Endothelial cell of umbilical vein (primary cell): ENCODE results near the gene FXYD7. TPM values are rescaled to one million over a fixed set of nuclear protein-coding genes. Genes with fewer than 3 reads are reported as not detected.

ENCODE experiments used
- BruUV-seq: library from RNA; stranded (reverse); fragments of 400-500 nt; replicated peaks from 2 replicates; lab custom pipeline; 2021; lab: Mats Ljungman, UMichigan
- CTCF ChIA-PET: fragments of 300-600, 350-600 bp; sonication (Branson Sonifier 250); formaldehyde crosslinking; loops from one replicate; lab custom pipeline; 2021; ENCODE audit warnings: antibody characterized with exemption, inconsistent platforms; lab: Charles Lee
- POLR2A ChIA-PET: fragments of 300-600, 350-600 bp; sonication (Branson Sonifier 250); formaldehyde crosslinking; loops from one replicate; lab custom pipeline; 2021; ENCODE audit warnings: antibody characterized with exemption, inconsistent platforms; lab: Charles Lee
- DNase-seq: peaks from one replicate; pipeline ENCODE4 v3.0.0-alpha.2; 2011; ENCODE audit warnings: low read depth, low spot score
- FAIRE-seq: peaks from 2 replicates; lab custom pipeline; 2011; peaks lifted over from hg19 to GRCh38; lab: Jason Lieb, UNC
- H2AFZ ChIP-seq: 2 replicates; pipeline ENCODE4 v1.6.0; 2012; ENCODE audit warnings: low read depth, low read length, control low read depth, inconsistent platforms
- H3K27ac ChIP-seq: 2 replicates; pipeline ENCODE4 v1.5.1; 2011; ENCODE audit warnings: low read depth, mild to moderate bottlenecking, control low read depth, low read length, moderate library complexity; ENCODE audit not compliant: insufficient read depth
- H3K27me3 ChIP-seq, 2 experiments: 2 replicates each; pipeline versions ENCODE4 v1.6.0 to v1.6.1; 2011; ENCODE audit warnings: low read length in 2 of 2, mixed read lengths in 1 of 2; ENCODE audit not compliant: control insufficient read depth in 2 of 2, insufficient read depth in 2 of 2
- H3K36me3 ChIP-seq, 2 experiments: 2 replicates in 1 of 2; 3 replicates in 1 of 2; pipeline ENCODE4 v1.5.1; 2011; ENCODE audit warnings: low read length in 2 of 2, mild to moderate bottlenecking in 1 of 2, moderate library complexity in 1 of 2; ENCODE audit not compliant: control insufficient read depth in 2 of 2, insufficient read depth in 2 of 2; ENCODE audit errors: extremely low read depth in 1 of 2
- H3K4me1 ChIP-seq: 3 replicates; pipeline ENCODE4 v1.5.1; 2011; ENCODE audit warnings: mild to moderate bottlenecking, low read length; ENCODE audit not compliant: control insufficient read depth, insufficient read depth; ENCODE audit errors: extremely low read depth
- H3K4me2 ChIP-seq: 2 replicates; pipeline ENCODE4 v1.6.1; 2011; ENCODE audit warnings: low read length, control low read depth, mixed read lengths; ENCODE audit not compliant: insufficient read depth
- H3K4me3 ChIP-seq, 3 experiments: fragments of 200-600 bp in 1 of 3; sonication (generic), shearing (Covaris generic) in 1 of 3; replicated peaks in 1 of 3; 2 replicates each; pipeline ENCODE4 v1.5.1; 2011 to 2016; ENCODE audit warnings: control low read depth in 3 of 3, low read length in 3 of 3, mild to moderate bottlenecking in 2 of 3, inconsistent platforms in 1 of 3, low read depth in 1 of 3, moderate library complexity in 1 of 3; ENCODE audit not compliant: insufficient read depth in 1 of 3
- H3K79me2 ChIP-seq: 2 replicates; pipeline ENCODE4 v1.6.0; 2012; ENCODE audit warnings: low read length, inconsistent platforms; ENCODE audit not compliant: control insufficient read depth, insufficient read depth
- H3K9ac ChIP-seq: replicated peaks from 2 replicates; pipeline ENCODE3; 2011; ENCODE audit warnings: low read length, control low read depth; ENCODE audit not compliant: insufficient read depth; ENCODE audit errors: extremely low read depth
- H3K9me1 ChIP-seq: replicated peaks from 3 replicates; pipeline ENCODE4 v1.6.0; 2011; ENCODE audit warnings: mild to moderate bottlenecking, low read length; ENCODE audit not compliant: control insufficient read depth, insufficient read depth; ENCODE audit errors: extremely low read depth
- H3K9me3 ChIP-seq: replicated peaks from 2 replicates; pipeline ENCODE4 v1.5.1; 2012; ENCODE audit warnings: low read length, inconsistent platforms; ENCODE audit not compliant: control insufficient read depth, insufficient read depth
- H4K20me1 ChIP-seq: replicated peaks from 2 replicates; pipeline ENCODE3; 2011; ENCODE audit warnings: mild to moderate bottlenecking, low read length; ENCODE audit not compliant: control insufficient read depth, insufficient read depth; ENCODE audit errors: extremely low read depth
- FOS ChIP-seq: IDR thresholded peaks from 2 replicates; pipeline ENCODE4 v1.6.1; 2011; ENCODE audit warnings: mild to moderate bottlenecking, low read length, moderate library complexity, borderline replicate concordance; ENCODE audit not compliant: insufficient read depth
- GATA2 ChIP-seq: IDR thresholded peaks from 2 replicates; pipeline ENCODE4 v1.7.0; 2011; ENCODE audit warnings: low read depth, mild to moderate bottlenecking, moderate library complexity, mixed read lengths, low read length; ENCODE audit not compliant: insufficient read length, insufficient read depth
- JUN ChIP-seq: IDR thresholded peaks from 2 replicates; pipeline ENCODE4 v1.6.1; 2011; ENCODE audit warnings: borderline replicate concordance, low read depth; ENCODE audit not compliant: insufficient read length, insufficient read depth
- MYC ChIP-seq: IDR thresholded peaks from one replicate; pipeline ENCODE4 v1.6.1; 2011; ENCODE audit warnings: mild to moderate bottlenecking, low read depth, low read length
- POLR2A ChIP-seq: IDR thresholded peaks from 2 replicates; pipeline ENCODE4 v1.6.1; 2012; ENCODE audit warnings: low read depth, mild to moderate bottlenecking, control low read depth, low read length
- POLR2AphosphoS5 ChIP-seq: IDR thresholded peaks from 2 replicates; pipeline ENCODE4 v1.6.1; 2012; ENCODE audit warnings: low read depth, mild to moderate bottlenecking, control low read depth, low read length, moderate library complexity; ENCODE audit not compliant: insufficient read depth
- dilution Hi-C: fragments of 300-500 bp; cut with MboI; formaldehyde crosslinking; loops from one replicate; pipeline ENCODE4 v1.15.0; 2019; ENCODE audit warnings: low sequenced_read_pairs; ENCODE audit not compliant: extremely low pct_ligation_motif_present
- intact Hi-C: fragments of 100-400 bp; cut with micrococcal nuclease; formaldehyde crosslinking; loops from one replicate; pipeline ENCODE4 v1.10.0; 2022
- polyA plus RNA-seq, 4 experiments: library from polyadenylated mRNA; depleted of rRNA in 3 of 4; stranded (reverse) in 3 of 4; unstranded in 1 of 4; fragments of >200 nt; gene quantifications; 2 replicates each; pipeline versions ENCODE4 v1.2.1 to v1.2.3, GENCODE V29; 2011 to 2012; ENCODE audit warnings: missing spikeins in 1 of 4
- total RNA-seq: library from RNA; stranded (reverse); gene quantifications from 2 replicates; pipeline ENCODE4 v1.2.3, GENCODE V29; 2021
- TF ChIP-seq, protein P1 (sequence below), 2 donors: IDR thresholded peaks; 1 replicate in 1 of 2; 2 replicates in 1 of 2; pipeline ENCODE4 v1.5.1; 2011; ENCODE audit warnings: low read length in 2 of 2, mild to moderate bottlenecking in 2 of 2, moderate library complexity in 2 of 2, control low read depth in 1 of 2, inconsistent platforms in 1 of 2, low read depth in 1 of 2; ENCODE audit not compliant: insufficient read depth in 1 of 2; ENCODE audit errors: extremely low read depth in 1 of 2

The FXYD7 gene
- total and polyA plus RNA-seq, 2 donors (not counting 3 experiments of a cell fraction or from before 2014, with no cell fraction given) = not detected

DNA sequence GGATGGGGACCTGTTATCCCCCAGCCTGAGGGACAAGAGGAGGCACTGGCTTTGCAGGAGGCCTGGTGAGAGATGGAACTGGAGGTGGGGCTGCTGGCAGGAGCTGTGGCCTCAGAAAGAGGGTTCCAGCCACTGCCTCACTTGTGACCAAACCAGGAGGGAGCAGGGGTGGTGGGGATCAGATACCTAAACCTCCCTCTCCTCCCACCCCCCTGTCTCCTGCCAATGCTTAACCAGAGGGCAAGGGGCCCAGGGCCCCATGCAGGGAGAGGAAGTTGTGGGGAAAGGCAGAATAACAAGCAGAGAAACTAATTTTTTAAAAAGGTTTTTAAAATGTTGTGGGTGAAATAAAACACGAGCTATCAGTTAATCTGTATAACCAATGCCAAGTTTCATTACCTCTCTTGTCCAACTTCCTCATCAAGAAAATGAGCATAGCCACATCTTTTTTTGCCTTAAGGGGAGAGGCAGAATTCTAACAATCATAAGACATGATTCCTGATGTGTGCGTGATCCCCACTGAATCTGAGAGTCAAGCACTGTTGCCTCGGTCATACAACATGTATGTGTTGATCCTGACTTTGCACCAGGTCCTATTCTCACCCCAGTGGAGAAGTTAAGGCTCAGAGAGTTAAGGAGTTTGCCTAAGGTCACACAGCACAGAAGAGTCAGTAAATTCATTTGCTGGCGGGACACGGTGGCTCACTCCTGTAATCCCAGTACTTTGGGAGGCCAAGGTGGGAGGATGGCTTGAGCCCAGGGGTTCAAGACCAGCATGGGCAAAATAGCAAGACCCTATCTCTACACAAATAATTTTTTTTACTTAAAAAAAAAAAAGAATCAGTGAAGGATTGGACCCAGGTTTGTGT is 24.4 kb downstream of the FXYD7 start:
- no peak overlapping the region for H3K4me3 ChIP-seq
- H3K36me3 ChIP-seq = peaks cover 18 to 29% of the 10 kb centered on the region in 2 experiments
- BruUV-seq = no TSS peak
- H3K4me2 ChIP-seq = no peak overlapping the region
- H4K20me1 ChIP-seq = no peaks in the 10 kb centered on the region
- no peaks in the 10 kb centered on the region for H3K4me1 ChIP-seq
- dilution Hi-C loops = no loop called here
- FAIRE-seq = no peak
- H3K27me3 ChIP-seq = no peaks in the 10 kb centered on the region
- POLR2A ChIA-PET = interaction anchor here (0.7 kb wide), 1 partner anchor 654 kb away, joined by 3 read pairs; no protein-coding TSS in a partner anchor
- H3K9me1 ChIP-seq = no peaks in the 10 kb centered on the region
- intact Hi-C loops = no loop called here
- peaks cover 6% of the 10 kb centered on the region for H3K79me2 ChIP-seq
- H2AFZ ChIP-seq = no peak overlapping the region
- no peak overlapping the region for H3K9ac ChIP-seq
- H3K9me3 ChIP-seq = peaks cover 5% of the 10 kb centered on the region
- TF ChIP-seq POLR2AphosphoS5 (no peak), MYC (no peak), GATA2 (no peak), POLR2A (no peak), FOS (no peak), JUN (no peak)
- TF ChIP-seq, protein P1, sequence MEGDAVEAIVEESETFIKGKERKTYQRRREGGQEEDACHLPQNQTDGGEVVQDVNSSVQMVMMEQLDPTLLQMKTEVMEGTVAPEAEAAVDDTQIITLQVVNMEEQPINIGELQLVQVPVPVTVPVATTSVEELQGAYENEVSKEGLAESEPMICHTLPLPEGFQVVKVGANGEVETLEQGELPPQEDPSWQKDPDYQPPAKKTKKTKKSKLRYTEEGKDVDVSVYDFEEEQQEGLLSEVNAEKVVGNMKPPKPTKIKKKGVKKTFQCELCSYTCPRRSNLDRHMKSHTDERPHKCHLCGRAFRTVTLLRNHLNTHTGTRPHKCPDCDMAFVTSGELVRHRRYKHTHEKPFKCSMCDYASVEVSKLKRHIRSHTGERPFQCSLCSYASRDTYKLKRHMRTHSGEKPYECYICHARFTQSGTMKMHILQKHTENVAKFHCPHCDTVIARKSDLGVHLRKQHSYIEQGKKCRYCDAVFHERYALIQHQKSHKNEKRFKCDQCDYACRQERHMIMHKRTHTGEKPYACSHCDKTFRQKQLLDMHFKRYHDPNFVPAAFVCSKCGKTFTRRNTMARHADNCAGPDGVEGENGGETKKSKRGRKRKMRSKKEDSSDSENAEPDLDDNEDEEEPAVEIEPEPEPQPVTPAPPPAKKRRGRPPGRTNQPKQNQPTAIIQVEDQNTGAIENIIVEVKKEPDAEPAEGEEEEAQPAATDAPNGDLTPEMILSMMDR (IDR thresholded peaks at IDR 0.05; ENCODE audit: extremely low read depth in 1 of 2, insufficient read depth in 1 of 2, low read depth in 1 of 2, low read length in 2 of 2) = no peak
- no peak for DNase-seq
- CTCF ChIA-PET = no interaction called here
- no peak overlapping the region for H3K27ac ChIP-seq
